Endodermal cell (in vitro differentiated cells): ENCODE measurements around the gene TSPAN15. TPM values are rescaled to one million over a fixed set of nuclear protein-coding genes. Genes with fewer than 3 reads are reported as not detected.

Source experiments
- DNase-seq: peaks from one replicate; pipeline ENCODE4 v3.0.0-alpha.2; 2017
- H3K27ac ChIP-seq: 2 replicates; pipeline ENCODE4 v1.5.1; 2013; ENCODE audit warnings: mild to moderate bottlenecking, low read depth, low read length, moderate library complexity
- H3K27me3 ChIP-seq: 2 replicates; pipeline ENCODE4 v1.6.1; 2013; ENCODE audit warnings: mild to moderate bottlenecking, low read length, moderate library complexity; ENCODE audit not compliant: insufficient read depth, control insufficient read depth, poor library complexity, severe bottlenecking
- H3K36me3 ChIP-seq: 2 replicates; pipeline ENCODE4 v1.7.0; 2013; ENCODE audit warnings: mild to moderate bottlenecking, low read length, moderate library complexity; ENCODE audit not compliant: control insufficient read depth, insufficient read depth
- H3K4me1 ChIP-seq: one replicate; pipeline ENCODE4 v1.7.0; 2013; ENCODE audit warnings: low read length; ENCODE audit not compliant: control insufficient read depth, insufficient read depth
- H3K4me3 ChIP-seq: 2 replicates; pipeline ENCODE4 v1.5.1; 2013; ENCODE audit warnings: mild to moderate bottlenecking, low read length, moderate library complexity
- H3K9ac ChIP-seq: 2 replicates; pipeline ENCODE4 v1.6.1; 2013; ENCODE audit warnings: mild to moderate bottlenecking, low read length, moderate library complexity; ENCODE audit not compliant: poor library complexity, severe bottlenecking; ENCODE audit errors: extremely low read depth
- H3K9me3 ChIP-seq: 2 replicates; pipeline ENCODE4 v1.6.1; 2013; ENCODE audit warnings: mild to moderate bottlenecking, low read length, moderate library complexity; ENCODE audit not compliant: control insufficient read depth
- H3K27ac Mint-ChIP-seq: 2 replicates; pipeline ENCODE4 v1.8.0; 2020; ENCODE audit warnings: mixed read lengths
- H3K27me3 Mint-ChIP-seq: 2 replicates; pipeline ENCODE4 v1.8.0; 2021; ENCODE audit warnings: mild to moderate bottlenecking, mixed read lengths; ENCODE audit not compliant: insufficient read depth
- H3K36me3 Mint-ChIP-seq: 2 replicates; pipeline ENCODE4 v1.8.0; 2020; ENCODE audit warnings: low read depth, mixed read lengths
- H3K4me1 Mint-ChIP-seq: 2 replicates; pipeline ENCODE4 v1.8.0; 2020; ENCODE audit warnings: mixed read lengths
- H3K4me3 Mint-ChIP-seq: 2 replicates; pipeline ENCODE4 v1.8.0; 2020; ENCODE audit warnings: mild to moderate bottlenecking, moderate library complexity, mixed read lengths
- H3K9me3 Mint-ChIP-seq: 2 replicates; pipeline ENCODE4 v1.8.0; 2020; ENCODE audit warnings: mild to moderate bottlenecking, mixed read lengths
- CTCF ChIP-seq: fragments of 200-600 bp; sonication (generic); conservative IDR thresholded peaks from 2 replicates; pipeline ENCODE4 v1.5.0; 2021; ENCODE audit warnings: antibody characterized with exemption, mild to moderate bottlenecking
- WGBS, 2 experiments: methylation state at CpG; one replicate each; pipeline versions ENCODE4 v1.1.5 to v1.1.7; 2013; ENCODE audit warnings: missing lambda C conversion rate in 2 of 2, mixed read lengths in 1 of 2; ENCODE audit not compliant: insufficient coverage in 1 of 2, insufficient read length in 1 of 2; 5-methylcytosine and 5-hydroxymethylcytosine counted together
- total RNA-seq, 2 donors: library from RNA; stranded (reverse); fragmentation: NEBNext Ultra II Directional in 1 of 2; extraction: Animal tissue kit (Norgen Biotek cat#: 25700) in 1 of 2; gene quantifications; 2 replicates in 1 of 2; 3 replicates in 1 of 2; pipeline ENCODE4 v1.2.1, GENCODE V29; 2021

TSPAN15 gene
- total RNA-seq, 2 donors from 2014 or later, result 10.1 to 15.8 TPM

GRCh38 chr10:69498711-69499471, 47.6 kb downstream of the TSPAN15 start:
- no peak overlapping the region for H3K9ac ChIP-seq
- no peak overlapping the region for H3K4me3 ChIP-seq
- no peaks in the 10 kb centered on the region for H3K9me3 ChIP-seq
- Mint-ChIP-seq H3K4me1 (peaks cover 9% of the 10 kb centered on the region), H3K4me3 (no peak overlapping the region), H3K36me3 (no peaks in the 10 kb centered on the region), H3K27ac (no peak overlapping the region), H3K9me3 (no peaks in the 10 kb centered on the region), H3K27me3 (no peaks in the 10 kb centered on the region)
- H3K4me1 ChIP-seq, result peaks cover 4% of the 10 kb centered on the region
- TF ChIP-seq CTCF, result no peak
- no peaks in the 10 kb centered on the region for H3K27me3 ChIP-seq
- no peaks in the 10 kb centered on the region for H3K36me3 ChIP-seq
- WGBS, 2 experiments, result 93 to 97% methylated on average over 7 to 10 of the region's 10 CpGs
- DNase-seq, result peak; percentile 24
- no peak overlapping the region for H3K27ac ChIP-seq

- H3K9me3 Mint-ChIP-seq, result no peaks in the 10 kb centered on the region
- no peaks in the 10 kb centered on the region for H3K36me3 Mint-ChIP-seq
- Histone ChIP-seq H3K4me1 (no peaks in the 10 kb centered on the region), H3K36me3 (no peaks in the 10 kb centered on the region), H3K27ac (no peak overlapping the region), H3K9me3 (no peaks in the 10 kb centered on the region), H3K9ac (no peak overlapping the region), H3K4me3 (no peak overlapping the region), H3K27me3 (no peaks in the 10 kb centered on the region)
- H3K27me3 Mint-ChIP-seq, result no peaks in the 10 kb centered on the region
- 87% methylated on average over 6 to 9 of the region's 9 CpGs for WGBS, 2 experiments
- no peak overlapping the region for H3K27ac Mint-ChIP-seq
- no peak overlapping the region for H3K4me3 Mint-ChIP-seq
- DNase-seq, result peak; percentile 24
- no peaks in the 10 kb centered on the region for H3K4me1 Mint-ChIP-seq
- TF ChIP-seq CTCF, result no peak
These were observed 48.7 kb downstream of the TSPAN15 start for GRCh38 chr10:69499726-69500689.

- Histone ChIP-seq H3K27me3 (no peaks in the 10 kb centered on the region), H3K9ac (no peak overlapping the region), H3K4me1 (no peaks in the 10 kb centered on the region), H3K27ac (no peak overlapping the region), H3K36me3 (no peaks in the 10 kb centered on the region), H3K9me3 (no peaks in the 10 kb centered on the region), H3K4me3 (no peak overlapping the region)
- 92 to 94% methylated on average over 6 to 12 of the region's 12 CpGs for WGBS, 2 experiments
- no peak overlapping the region for H3K4me3 Mint-ChIP-seq
- no peaks in the 10 kb centered on the region for H3K36me3 Mint-ChIP-seq
- H3K27ac Mint-ChIP-seq, result no peak overlapping the region
- H3K4me1 Mint-ChIP-seq, result no peaks in the 10 kb centered on the region
- H3K27me3 Mint-ChIP-seq, result no peaks in the 10 kb centered on the region
- peak; percentile 20 for DNase-seq
- no peak for TF ChIP-seq CTCF
- no peaks in the 10 kb centered on the region for H3K9me3 Mint-ChIP-seq
These were observed 49.7 kb downstream of the TSPAN15 start for GRCh38 chr10:69500864-69501468.
